KMS-11 (cell line): ENCODE data around the gene PGA4.
"Not testable (repeated sequence)": the region's sequence is repeated elsewhere in the genome, so short reads cannot be mapped to it uniquely, and the experiment has no call there.

Experiments
- H2AFZ ChIP-seq: fragments of 200-600 bp; sonication (generic); 2 replicates; pipeline ENCODE4 v1.6.1; 2016; ENCODE audit warnings: antibody characterized with exemption, mixed run types, low read depth
- H3K27ac ChIP-seq: fragments of 200-600 bp; sonication (generic); 2 replicates; pipeline ENCODE4 v1.6.1; 2016; ENCODE audit warnings: mild to moderate bottlenecking, mixed run types
- H3K27me3 ChIP-seq: fragments of 200-600 bp; sonication (generic); 2 replicates; pipeline ENCODE4 v1.6.1; 2017; ENCODE audit warnings: mild to moderate bottlenecking, low read depth, mixed run types, moderate library complexity; ENCODE audit not compliant: insufficient read depth
- H3K36me3 ChIP-seq: fragments of 200-600 bp; sonication (generic); 2 replicates; pipeline ENCODE4 v1.6.1; 2017; ENCODE audit warnings: mild to moderate bottlenecking, mixed run types; ENCODE audit not compliant: insufficient read depth
- H3K4me1 ChIP-seq: fragments of 200-600 bp; sonication (generic); 2 replicates; pipeline ENCODE4 v1.6.1; 2016; ENCODE audit warnings: mild to moderate bottlenecking, low read depth, mixed run types; ENCODE audit not compliant: poor library complexity, severe bottlenecking
- H3K4me2 ChIP-seq: fragments of 200-600 bp; sonication (generic); 2 replicates; pipeline ENCODE4 v1.7.0; 2016; ENCODE audit warnings: mild to moderate bottlenecking, mixed run types
- H3K4me3 ChIP-seq: fragments of 200-600 bp; sonication (generic); IDR thresholded peaks from 2 replicates; pipeline ENCODE4 v1.6.1; 2017; ENCODE audit warnings: low read depth, low read length, mixed read lengths; ENCODE audit not compliant: insufficient read depth
- H3K79me2 ChIP-seq: fragments of 200-600 bp; sonication (generic); 2 replicates; pipeline ENCODE4 v1.6.1; 2016; ENCODE audit warnings: low read depth, mixed run types; ENCODE audit not compliant: insufficient read depth
- H3K9ac ChIP-seq: fragments of 200-600 bp; sonication (generic); 2 replicates; pipeline ENCODE4 v1.6.1; 2016; ENCODE audit warnings: mild to moderate bottlenecking, mixed run types
- H4K20me1 ChIP-seq: fragments of 200-600 bp; sonication (generic); 2 replicates; pipeline ENCODE4 v1.6.1; 2016; ENCODE audit warnings: mild to moderate bottlenecking, mixed run types; ENCODE audit not compliant: insufficient read depth

PGA4 gene

GRCh38 chr11:61237130-61237529 lies 15.0 kb downstream of the PGA4 start:
- H3K4me1 ChIP-seq, H4K20me1 ChIP-seq, H3K27me3 ChIP-seq, H3K4me3 ChIP-seq, H2AFZ ChIP-seq, H3K4me2 ChIP-seq, H3K36me3 ChIP-seq, H3K79me2 ChIP-seq, H3K9ac ChIP-seq, H3K27ac ChIP-seq: not testable (repeated sequence)

GRCh38 chr11:61240288-61240687 lies 18.1 kb downstream of the PGA4 start:
- not testable (repeated sequence) for H3K27ac ChIP-seq, H3K27me3 ChIP-seq, H3K4me2 ChIP-seq, H3K4me3 ChIP-seq, H2AFZ ChIP-seq, H3K36me3 ChIP-seq, H4K20me1 ChIP-seq, H3K9ac ChIP-seq, H3K4me1 ChIP-seq, H3K79me2 ChIP-seq

- H3K27ac ChIP-seq, H3K27me3 ChIP-seq, H3K4me2 ChIP-seq, H3K79me2 ChIP-seq, H3K4me1 ChIP-seq, H3K4me3 ChIP-seq, H2AFZ ChIP-seq, H3K9ac ChIP-seq, H3K36me3 ChIP-seq, H4K20me1 ChIP-seq: not testable (repeated sequence)
These were observed 18.7 kb downstream of the PGA4 start, which contains the start of gene PGA5 for GRCh38 chr11:61240875-61241274. TSS of gene PGA5 (plus strand) at chr11:61241175. CDS start at chr11:61241227, 52 bp downstream.

- not testable (repeated sequence) for H3K9ac ChIP-seq, H3K27me3 ChIP-seq, H3K4me3 ChIP-seq, H4K20me1 ChIP-seq, H3K27ac ChIP-seq, H3K79me2 ChIP-seq, H3K36me3 ChIP-seq, H3K4me2 ChIP-seq, H2AFZ ChIP-seq, H3K4me1 ChIP-seq
These were observed 19.4 kb downstream of the PGA4 start for GRCh38 chr11:61241526-61241925.

- not testable (repeated sequence) for H2AFZ ChIP-seq, H3K4me3 ChIP-seq, H3K36me3 ChIP-seq, H3K9ac ChIP-seq, H3K4me1 ChIP-seq, H4K20me1 ChIP-seq, H3K27ac ChIP-seq, H3K27me3 ChIP-seq, H3K4me2 ChIP-seq, H3K79me2 ChIP-seq
These were observed 23.3 kb downstream of the PGA4 start for GRCh38 chr11:61245284-61245964.

- H4K20me1 ChIP-seq, H3K4me1 ChIP-seq, H3K27ac ChIP-seq, H3K4me3 ChIP-seq, H3K9ac ChIP-seq, H3K79me2 ChIP-seq, H3K27me3 ChIP-seq, H3K4me2 ChIP-seq, H3K36me3 ChIP-seq, H2AFZ ChIP-seq: not testable (repeated sequence)
These were observed 25.9 kb downstream of the PGA4 start for GRCh38 chr11:61248071-61248470.

GRCh38 chr11:61249201-61249600 lies 27.1 kb downstream of the PGA4 start:
- not testable (repeated sequence) for H2AFZ ChIP-seq, H3K27ac ChIP-seq, H3K4me1 ChIP-seq, H3K27me3 ChIP-seq, H3K4me2 ChIP-seq, H3K9ac ChIP-seq, H3K36me3 ChIP-seq, H3K79me2 ChIP-seq, H4K20me1 ChIP-seq, H3K4me3 ChIP-seq

GRCh38 chr11:61250796-61251765 lies 28.9 kb downstream of the PGA4 start:
- H3K4me1 ChIP-seq, H3K27ac ChIP-seq, H3K4me2 ChIP-seq: not testable (repeated sequence)

GRCh38 chr11:61252332-61252731 lies 30.2 kb downstream of the PGA4 start:
- not testable (repeated sequence) for H3K9ac ChIP-seq, H3K27ac ChIP-seq, H3K79me2 ChIP-seq

More at GRCh38 chr11:61250796-61251765, 28.9 kb downstream of the PGA4 start:
- not testable (repeated sequence) for H3K27me3 ChIP-seq, H4K20me1 ChIP-seq, H2AFZ ChIP-seq, H3K4me3 ChIP-seq, H3K79me2 ChIP-seq, H3K36me3 ChIP-seq, H3K9ac ChIP-seq

More at GRCh38 chr11:61252332-61252731, 30.2 kb downstream of the PGA4 start:
- H3K4me3 ChIP-seq, H3K4me1 ChIP-seq, H4K20me1 ChIP-seq, H3K27me3 ChIP-seq, H2AFZ ChIP-seq, H3K4me2 ChIP-seq, H3K36me3 ChIP-seq: not testable (repeated sequence)
